GM18517 (cell line): ENCODE data around the gene NDUFAF3.

ENCODE experiments used
- ATAC-seq: cut with Tn5 transposase; IDR thresholded peaks from one replicate; pipeline ENCODE4 v1.9.1; 2021; ENCODE audit warnings: mild to moderate bottlenecking, moderate library complexity; ENCODE audit not compliant: unreplicated experiment

Gene NDUFAF3, protein sequence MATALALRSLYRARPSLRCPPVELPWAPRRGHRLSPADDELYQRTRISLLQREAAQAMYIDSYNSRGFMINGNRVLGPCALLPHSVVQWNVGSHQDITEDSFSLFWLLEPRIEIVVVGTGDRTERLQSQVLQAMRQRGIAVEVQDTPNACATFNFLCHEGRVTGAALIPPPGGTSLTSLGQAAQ

GRCh38 chr3:49021813-49022687 is at the start of gene NDUFAF3:
Gene NDUFAF3, plus strand, starts transcription at chr3:49022121. Its CDS starts 24 bp downstream, at chr3:49022145.
- ATAC-seq: peak; percentile 60

DNA sequence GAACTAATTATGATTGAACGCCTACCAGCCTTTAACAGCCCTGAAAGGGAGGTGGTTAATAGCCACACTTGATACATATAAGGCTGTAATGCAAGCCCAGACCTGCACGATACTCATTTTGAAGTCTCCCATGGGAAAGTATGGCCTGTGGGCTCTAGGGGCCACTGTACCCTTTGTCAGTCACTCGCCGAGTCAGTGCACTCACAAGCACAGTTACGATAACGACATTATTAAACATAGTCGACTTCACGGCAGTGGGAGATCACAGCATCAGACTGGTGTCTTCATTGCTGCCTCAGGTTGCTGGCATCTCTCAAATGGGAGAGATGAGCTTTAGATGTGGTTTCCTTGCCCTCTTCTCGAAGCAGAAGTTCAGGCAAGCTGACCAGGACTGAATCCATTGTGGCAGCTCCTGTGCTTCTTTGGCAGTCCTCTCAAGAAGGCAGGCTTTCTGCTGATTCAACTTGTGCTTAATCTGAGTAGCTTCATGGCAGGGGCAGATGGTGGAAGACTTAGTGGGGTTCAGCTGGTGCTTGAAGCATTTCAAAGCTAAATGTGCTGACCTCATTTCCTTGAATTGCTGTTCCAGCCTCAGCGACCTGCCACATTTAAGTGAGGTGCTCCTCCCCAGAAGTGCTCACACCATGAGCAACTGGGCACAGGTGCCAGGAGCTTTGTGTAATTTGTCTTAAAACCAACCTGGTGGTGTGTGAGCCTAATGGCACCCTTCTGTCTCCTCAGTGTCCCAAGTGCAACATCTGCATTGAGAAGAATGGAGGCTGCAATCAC is 47.7 kb upstream of the NDUFAF3 start:
- ATAC-seq: no peak

- ATAC-seq: no peak
Observed at GRCh38 chr3:48979451-48979850, 42.5 kb upstream of the NDUFAF3 start.

GRCh38 chr3:48980295-48980694 is 41.6 kb upstream of the NDUFAF3 start:
- no peak for ATAC-seq

- no peak for ATAC-seq
Observed at GRCh38 chr3:48982016-48982415, 39.9 kb upstream of the NDUFAF3 start.

- ATAC-seq: no peak
Observed at GRCh38 chr3:48982686-48983085, 39.2 kb upstream of the NDUFAF3 start.

DNA sequence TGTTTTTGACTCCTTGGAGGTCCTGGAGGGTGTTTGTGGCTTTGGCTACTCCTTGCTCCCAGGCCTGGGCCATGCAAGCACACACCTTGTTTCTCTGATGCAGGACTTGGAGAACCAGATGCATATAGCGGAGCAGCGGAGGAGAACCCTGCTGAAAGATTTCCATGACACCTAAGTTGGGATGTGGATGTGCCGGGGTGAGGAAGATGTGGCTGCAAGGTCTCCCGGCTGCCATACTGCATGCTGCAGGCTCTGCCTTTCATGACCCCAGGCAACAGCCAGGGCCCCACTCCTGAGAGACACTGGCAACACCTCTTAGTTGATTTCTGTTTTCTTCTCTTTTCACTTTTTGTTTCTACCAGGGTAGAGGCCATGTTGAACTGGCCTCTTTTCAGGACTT is 38.8 kb upstream of the NDUFAF3 start:
- ATAC-seq: no peak

GRCh38 chr3:48984663-48985062 is 37.3 kb upstream of the NDUFAF3 start:
- ATAC-seq: no peak

GRCh38 chr3:48985831-48986376 is 36.0 kb upstream of the NDUFAF3 start:
- ATAC-seq: no peak

GRCh38 chr3:48989126-48989795 is 32.7 kb upstream of the NDUFAF3 start:
- ATAC-seq: no peak

DNA sequence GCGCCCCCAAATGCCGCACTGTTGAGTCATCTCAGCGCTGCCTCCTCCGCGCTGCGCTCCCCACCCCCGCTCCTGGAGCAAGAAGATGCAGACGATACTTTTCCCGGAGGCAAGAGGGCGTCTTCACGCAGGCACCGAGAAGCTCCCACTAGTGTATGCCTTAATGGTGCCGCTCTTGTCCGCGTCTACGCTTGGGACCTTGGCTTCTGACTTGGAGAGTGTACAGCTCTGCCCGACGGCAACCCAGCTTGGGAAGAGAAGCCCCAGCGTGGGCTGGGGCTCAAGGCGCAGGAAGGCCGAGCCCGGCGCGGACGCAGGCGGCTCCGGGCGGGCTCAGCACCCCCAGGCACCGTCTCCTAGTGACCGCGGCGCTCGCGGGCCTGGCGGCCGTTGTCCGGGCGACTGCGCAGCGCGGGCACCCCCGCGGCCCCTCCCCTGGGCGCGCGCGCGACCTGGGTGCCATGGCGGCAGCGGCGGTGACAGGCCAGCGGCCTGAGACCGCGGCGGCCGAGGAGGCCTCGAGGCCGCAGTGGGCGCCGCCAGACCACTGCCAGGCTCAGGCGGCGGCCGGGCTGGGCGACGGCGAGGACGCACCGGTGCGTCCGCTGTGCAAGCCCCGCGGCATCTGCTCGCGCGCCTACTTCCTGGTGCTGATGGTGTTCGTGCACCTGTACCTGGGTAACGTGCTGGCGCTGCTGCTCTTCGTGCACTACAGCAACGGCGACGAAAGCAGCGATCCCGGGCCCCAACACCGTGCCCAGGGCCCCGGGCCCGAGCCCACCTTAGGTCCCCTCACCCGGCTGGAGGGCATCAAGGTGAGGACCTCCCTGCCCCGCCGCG is 31.9 kb upstream of the NDUFAF3 start, which contains the start of gene P4HTM:
Gene P4HTM, plus strand, starts transcription at position 446 of the 840 bp plus-strand sequence. Its CDS starts 16 bp downstream, at position 462.
- ATAC-seq: peak; percentile 54

- ATAC-seq: peak; percentile 20
Observed at GRCh38 chr3:48990636-48991469, 31.1 kb upstream of the NDUFAF3 start.

DNA sequence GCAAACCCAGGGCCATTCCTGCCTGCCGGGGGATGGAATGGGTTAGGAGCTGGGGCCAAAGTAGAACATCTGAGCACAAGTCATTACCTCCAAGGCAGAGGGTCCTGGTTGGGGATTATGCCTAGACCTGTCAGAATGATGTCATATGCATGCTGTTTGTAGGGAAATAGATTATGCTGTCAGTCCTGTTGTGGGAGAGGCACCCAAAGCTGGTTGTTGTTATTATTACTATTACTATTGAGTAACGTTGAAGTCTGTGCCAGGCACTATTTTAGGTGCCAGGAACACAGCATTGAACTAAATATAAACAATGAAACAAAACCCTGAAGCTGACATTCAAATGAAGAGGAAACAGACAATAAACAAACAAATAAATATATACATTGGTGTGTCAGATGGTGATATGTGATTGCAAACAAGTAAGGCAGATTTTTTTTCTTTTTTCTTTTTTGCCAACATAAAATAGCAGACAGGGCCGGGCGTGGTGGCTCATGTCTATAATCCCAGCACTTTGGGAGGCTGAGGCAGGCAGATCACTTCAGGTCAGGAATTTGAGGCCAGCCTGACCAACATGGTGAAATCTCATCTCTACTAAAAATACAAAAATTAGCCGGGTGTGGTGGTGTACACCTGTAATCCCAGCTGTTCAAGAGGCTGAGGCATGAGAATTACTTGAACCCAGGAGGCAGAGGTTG is 29.9 kb upstream of the NDUFAF3 start:
- no peak for ATAC-seq

GRCh38 chr3:48993834-48994233 is 28.1 kb upstream of the NDUFAF3 start:
- ATAC-seq: no peak

- no peak for ATAC-seq
Observed at GRCh38 chr3:48996640-48997039, 25.3 kb upstream of the NDUFAF3 start.

DNA sequence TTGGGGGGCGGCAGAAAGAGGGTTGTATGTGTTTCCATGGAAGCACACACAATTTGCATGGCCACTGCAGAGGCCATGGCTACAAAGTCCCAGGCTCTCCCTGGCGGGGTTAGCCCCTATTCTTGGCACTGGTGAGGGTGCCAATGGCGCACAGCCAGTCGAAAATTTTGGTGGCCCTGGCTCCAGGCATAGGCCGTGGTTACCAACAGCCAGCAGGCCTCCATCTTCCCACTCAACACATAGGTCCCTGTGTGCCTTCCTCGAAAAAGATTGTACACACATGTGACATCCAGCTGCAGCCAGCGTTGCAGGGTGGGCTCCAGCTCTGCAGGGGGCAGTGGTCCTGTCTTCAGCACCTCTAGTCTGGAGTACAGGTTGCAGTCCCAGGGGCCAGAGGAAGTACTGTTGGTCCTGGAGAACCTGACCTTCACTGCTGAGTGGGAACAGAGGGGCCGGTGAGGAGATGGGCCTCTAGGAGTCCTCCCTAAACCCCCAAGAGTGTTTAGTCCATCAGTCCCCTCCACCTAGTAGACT is 24.8 kb upstream of the NDUFAF3 start:
- ATAC-seq: no peak

- no peak for ATAC-seq
Observed at GRCh38 chr3:48997714-48998637, 23.9 kb upstream of the NDUFAF3 start.
